Thyroid gland (tissue), 4 donors: ENCODE results near the gene IKZF1. TPM values are rescaled to one million over a fixed set of nuclear protein-coding genes. Genes with fewer than 3 reads are reported as not detected.

ENCODE experiments used
- DNase-seq, 2 donors: peaks; one replicate each; pipeline ENCODE4 v3.0.0-alpha.2; 2019
- H3K27ac ChIP-seq, 3 donors: fragments of 200-600 bp; sonication (generic); 1 replicate in 2 of 3; 2 replicates in 1 of 3; pipeline ENCODE4 v1.5.1; 2016 to 2019; ENCODE audit warnings: mild to moderate bottlenecking in 1 of 3, moderate library complexity in 1 of 3
- H3K27me3 ChIP-seq: fragments of 200-600 bp; sonication (generic); one replicate; pipeline ENCODE4 v1.5.1; 2019
- H3K36me3 ChIP-seq, 2 donors: fragments of 200-600 bp; sonication (generic); one replicate each; pipeline ENCODE4 v1.5.1; 2016 to 2019
- H3K4me1 ChIP-seq, 2 donors: fragments of 200-600 bp; sonication (generic); one replicate each; pipeline ENCODE4 v1.5.1; 2017 to 2019
- H3K4me3 ChIP-seq, 3 donors: fragments of 200-600 bp; sonication (generic); replicated peaks in 1 of 3; 1 replicate in 2 of 3; 2 replicates in 1 of 3; pipeline ENCODE4 v1.5.1; 2016; ENCODE audit warnings: mild to moderate bottlenecking in 1 of 3
- H3K9me3 ChIP-seq: fragments of 200-600 bp; sonication (generic); one replicate; pipeline ENCODE4 v1.5.1; 2017
- POLR2A ChIP-seq, 2 donors: fragments of 450-650 bp; IDR thresholded peaks; one replicate each; pipeline ENCODE4 v1.6.1; 2017; ENCODE audit warnings: antibody characterized with exemption in 2 of 2, mild to moderate bottlenecking in 2 of 2, moderate library complexity in 1 of 2
- WGBS, 2 donors: methylation state at CpG; one replicate each; pipeline ENCODE4 v1.1.5; 2017; 5-methylcytosine and 5-hydroxymethylcytosine counted together
- intact Hi-C: fragments of 100-400 bp; cut with DNase I; formaldehyde crosslinking; loops from one replicate; pipeline ENCODE4 v1.15.1; 2023
- total RNA-seq, 4 donors: library from RNA; depleted of rRNA; stranded (reverse); fragments of >200 nt; gene quantifications; one replicate each; pipeline ENCODE4 v1.2.3, GENCODE V29; 2016
- TF ChIP-seq, protein P1 (sequence below), 6 experiments: fragments of 200-600 bp in 3 of 6; fragments of 450-650 bp in 3 of 6; sonication (generic) in 3 of 6; IDR thresholded peaks; one replicate each; pipeline ENCODE4 v1.5.1; 2016 to 2019; ENCODE audit warnings: antibody characterized with exemption in 6 of 6, mild to moderate bottlenecking in 2 of 6, inconsistent platforms in 1 of 6, moderate library complexity in 1 of 6

IKZF1 gene
- total RNA-seq, 4 donors from 2014 or later = 8.9 to 10.5 (median 9.6) TPM

DNA sequence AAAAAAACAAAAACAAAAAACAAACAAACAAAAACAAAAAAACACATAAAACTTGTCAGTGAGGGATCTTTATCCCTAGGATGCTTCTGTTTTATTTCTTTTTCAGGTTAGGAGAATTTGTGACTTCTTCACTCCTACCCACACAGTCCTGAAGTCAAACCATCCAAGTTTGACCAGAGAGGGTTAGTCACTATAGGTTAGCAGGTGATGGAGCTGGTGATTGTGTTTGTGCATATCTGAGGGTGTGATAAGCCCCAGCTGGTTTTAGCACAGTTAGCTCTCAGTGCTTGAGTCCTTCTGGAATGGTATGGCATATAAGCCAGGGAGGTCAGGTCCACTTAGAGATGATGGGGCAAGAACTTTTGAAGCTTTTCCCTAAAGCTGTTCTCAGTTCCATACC, 11.8 kb upstream of the IKZF1 start:
- TF ChIP-seq POLR2A (IDR thresholded peaks at IDR 0.05) = no peak
- TF ChIP-seq, protein P1, sequence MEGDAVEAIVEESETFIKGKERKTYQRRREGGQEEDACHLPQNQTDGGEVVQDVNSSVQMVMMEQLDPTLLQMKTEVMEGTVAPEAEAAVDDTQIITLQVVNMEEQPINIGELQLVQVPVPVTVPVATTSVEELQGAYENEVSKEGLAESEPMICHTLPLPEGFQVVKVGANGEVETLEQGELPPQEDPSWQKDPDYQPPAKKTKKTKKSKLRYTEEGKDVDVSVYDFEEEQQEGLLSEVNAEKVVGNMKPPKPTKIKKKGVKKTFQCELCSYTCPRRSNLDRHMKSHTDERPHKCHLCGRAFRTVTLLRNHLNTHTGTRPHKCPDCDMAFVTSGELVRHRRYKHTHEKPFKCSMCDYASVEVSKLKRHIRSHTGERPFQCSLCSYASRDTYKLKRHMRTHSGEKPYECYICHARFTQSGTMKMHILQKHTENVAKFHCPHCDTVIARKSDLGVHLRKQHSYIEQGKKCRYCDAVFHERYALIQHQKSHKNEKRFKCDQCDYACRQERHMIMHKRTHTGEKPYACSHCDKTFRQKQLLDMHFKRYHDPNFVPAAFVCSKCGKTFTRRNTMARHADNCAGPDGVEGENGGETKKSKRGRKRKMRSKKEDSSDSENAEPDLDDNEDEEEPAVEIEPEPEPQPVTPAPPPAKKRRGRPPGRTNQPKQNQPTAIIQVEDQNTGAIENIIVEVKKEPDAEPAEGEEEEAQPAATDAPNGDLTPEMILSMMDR (IDR thresholded peaks at IDR 0.05) = no peak
- H3K4me1 ChIP-seq = no peaks in the 10 kb centered on the region
- no peaks in the 10 kb centered on the region for H3K36me3 ChIP-seq
- intact Hi-C loops = no loop called here
- H3K4me3 ChIP-seq = no peak overlapping the region
- no peak overlapping the region for H3K27ac ChIP-seq
- H3K27me3 ChIP-seq = no peaks in the 10 kb centered on the region
- no peak for DNase-seq
- H3K9me3 ChIP-seq = no peaks in the 10 kb centered on the region

GRCh38 chr7:50293509-50294179, 10.9 kb upstream of the IKZF1 start:
- no peak for TF ChIP-seq POLR2A (IDR thresholded peaks at IDR 0.05)
- TF ChIP-seq, protein P1 (IDR thresholded peaks at IDR 0.05) = no peak
- Histone ChIP-seq H3K9me3 (no peaks in the 10 kb centered on the region), H3K4me3 (no peak overlapping the region), H3K27me3 (no peaks in the 10 kb centered on the region), H3K4me1 (no peaks in the 10 kb centered on the region), H3K27ac (no peak overlapping the region), H3K36me3 (no peaks in the 10 kb centered on the region)
- no peak for DNase-seq
- WGBS, 2 donors = 87 to 89% methylated on average over 7 of the region's 7 CpGs
- intact Hi-C loops = no loop called here

DNA sequence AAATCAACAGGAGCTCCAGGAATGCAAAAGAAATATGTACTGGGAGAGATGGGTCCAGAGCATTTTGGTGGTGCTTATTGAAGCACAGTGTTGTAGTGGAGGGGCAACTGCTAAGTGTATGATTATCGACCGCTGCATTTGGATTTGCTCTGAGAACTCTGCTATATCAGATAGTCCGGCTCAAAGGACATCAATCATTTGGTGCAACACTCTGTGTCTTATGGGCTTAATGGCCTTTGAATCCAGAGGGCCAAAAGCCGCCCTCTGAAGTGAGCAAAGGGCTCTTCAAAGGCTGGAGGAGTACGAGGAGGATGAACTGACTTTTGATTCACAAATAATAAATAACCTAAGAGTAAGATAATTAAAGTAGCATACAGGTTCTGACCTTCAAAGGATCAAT, 9.4 kb upstream of the IKZF1 start:
- Histone ChIP-seq H3K4me3 (no peak overlapping the region), H3K9me3 (no peaks in the 10 kb centered on the region), H3K36me3 (no peaks in the 10 kb centered on the region), H3K27ac (no peak overlapping the region), H3K4me1 (no peaks in the 10 kb centered on the region), H3K27me3 (no peaks in the 10 kb centered on the region)
- no peak for DNase-seq
- intact Hi-C loops = no loop called here
- 84 to 85% methylated on average over 5 of the region's 5 CpGs for WGBS, 2 donors
- TF ChIP-seq, protein P1 (IDR thresholded peaks at IDR 0.05) = no peak

- TF ChIP-seq, protein P1 (IDR thresholded peaks at IDR 0.05) = no peak
- no peak for TF ChIP-seq POLR2A (IDR thresholded peaks at IDR 0.05)
- Histone ChIP-seq H3K4me1 (no peaks in the 10 kb centered on the region), H3K27ac (no peak overlapping the region), H3K4me3 (no peak overlapping the region), H3K27me3 (no peaks in the 10 kb centered on the region), H3K36me3 (no peaks in the 10 kb centered on the region), H3K9me3 (no peaks in the 10 kb centered on the region)
- no peak for DNase-seq
- intact Hi-C loops = no loop called here
- 69 to 72% methylated on average over 4 of the region's 4 CpGs for WGBS, 2 donors
These were observed 7.7 kb upstream of the IKZF1 start for GRCh38 chr7:50296799-50297198.

- no peak for DNase-seq
- Histone ChIP-seq H3K27ac (no peak overlapping the region), H3K4me3 (no peak overlapping the region), H3K27me3 (no peaks in the 10 kb centered on the region), H3K4me1 (no peaks in the 10 kb centered on the region), H3K9me3 (no peaks in the 10 kb centered on the region), H3K36me3 (no peaks in the 10 kb centered on the region)
- intact Hi-C loops = no loop called here
- TF ChIP-seq, protein P1 (IDR thresholded peaks at IDR 0.05) = no peak
- no peak for TF ChIP-seq POLR2A (IDR thresholded peaks at IDR 0.05)
- WGBS, 2 donors = 81 to 82% methylated on average over 8 of the region's 8 CpGs
These were observed 5.5 kb upstream of the IKZF1 start for GRCh38 chr7:50298811-50299562.
